Endothelial cell (in vitro differentiated cells): ENCODE measurements around the gene SAMD8. TPM values are rescaled to one million over a fixed set of nuclear protein-coding genes. Genes with fewer than 3 reads are reported as not detected.

ENCODE experiments used
- DNase-seq: peaks from one replicate; pipeline ENCODE4 v3.0.0; 2021; ENCODE audit warnings: low spot score
- H3K27ac Mint-ChIP-seq: one replicate; pipeline ENCODE4 v1.8.0; 2021; ENCODE audit warnings: mixed read lengths, inconsistent platforms; ENCODE audit not compliant: unreplicated experiment
- H3K27me3 Mint-ChIP-seq: one replicate; pipeline ENCODE4 v1.8.0; 2021; ENCODE audit warnings: mild to moderate bottlenecking, moderate library complexity, mixed read lengths, inconsistent platforms; ENCODE audit not compliant: unreplicated experiment
- H3K36me3 Mint-ChIP-seq: one replicate; pipeline ENCODE4 v1.8.0; 2021; ENCODE audit warnings: mild to moderate bottlenecking, low read depth, mixed read lengths, inconsistent platforms; ENCODE audit not compliant: unreplicated experiment
- H3K4me1 Mint-ChIP-seq: one replicate; pipeline ENCODE4 v1.8.0; 2021; ENCODE audit warnings: mild to moderate bottlenecking, mixed read lengths, inconsistent platforms; ENCODE audit not compliant: unreplicated experiment
- H3K4me3 Mint-ChIP-seq: one replicate; pipeline ENCODE4 v1.8.0; 2021; ENCODE audit warnings: mild to moderate bottlenecking, mixed read lengths, inconsistent platforms; ENCODE audit not compliant: unreplicated experiment
- H3K9me3 Mint-ChIP-seq: one replicate; pipeline ENCODE4 v1.8.0; 2021; ENCODE audit warnings: mixed read lengths, inconsistent platforms; ENCODE audit not compliant: unreplicated experiment
- CTCF ChIP-seq: fragments of 200-600 bp; sonication (generic); IDR thresholded peaks from one replicate; pipeline ENCODE4 v1.5.0; 2021; ENCODE audit warnings: antibody characterized with exemption; ENCODE audit not compliant: unreplicated experiment
- total RNA-seq: library from RNA; stranded (reverse); fragmentation: NEBNext Ultra II Directional; extraction: Animal tissue kit (Norgen Biotek cat#: 25700); gene quantifications from one replicate; pipeline ENCODE4 v1.2.1, GENCODE V29; 2021; ENCODE audit not compliant: unreplicated experiment

Gene SAMD8
- total RNA-seq, 1 donor from 2014 or later = 29.0 TPM

GRCh38 chr10:75121322-75121721, 9.9 kb downstream of the SAMD8 start:
- no peaks in the 10 kb centered on the region for H3K9me3 Mint-ChIP-seq
- DNase-seq = no peak
- H3K4me3 Mint-ChIP-seq = no peak overlapping the region
- H3K4me1 Mint-ChIP-seq = no peaks in the 10 kb centered on the region
- H3K36me3 Mint-ChIP-seq = no peaks in the 10 kb centered on the region
- no peaks in the 10 kb centered on the region for H3K27me3 Mint-ChIP-seq
- no peak overlapping the region for H3K27ac Mint-ChIP-seq
- TF ChIP-seq CTCF = no peak

- Mint-ChIP-seq H3K9me3 (no peaks in the 10 kb centered on the region), H3K36me3 (no peaks in the 10 kb centered on the region), H3K27me3 (no peaks in the 10 kb centered on the region), H3K27ac (no peak overlapping the region), H3K4me1 (no peaks in the 10 kb centered on the region), H3K4me3 (no peak overlapping the region)
- no peak for DNase-seq
- no peak for TF ChIP-seq CTCF
Measured at GRCh38 chr10:75122505-75122904, 11.0 kb downstream of the SAMD8 start.

GRCh38 chr10:75123088-75123682, 11.7 kb downstream of the SAMD8 start:
- H3K9me3 Mint-ChIP-seq = no peaks in the 10 kb centered on the region
- no peaks in the 10 kb centered on the region for H3K36me3 Mint-ChIP-seq
- H3K27me3 Mint-ChIP-seq = no peaks in the 10 kb centered on the region
- H3K27ac Mint-ChIP-seq = no peak overlapping the region
- DNase-seq = no peak
- H3K4me1 Mint-ChIP-seq = no peaks in the 10 kb centered on the region
- H3K4me3 Mint-ChIP-seq = no peak overlapping the region
- TF ChIP-seq CTCF = no peak

GRCh38 chr10:75126277-75126676, 14.8 kb downstream of the SAMD8 start:
- peak overlapping the region; percentile 53 for H3K27ac Mint-ChIP-seq

More at GRCh38 chr10:75126277-75126676, 14.8 kb downstream of the SAMD8 start:
- Mint-ChIP-seq H3K4me1 (peaks cover 5% of the 10 kb centered on the region), H3K4me3 (no peak overlapping the region), H3K36me3 (no peaks in the 10 kb centered on the region), H3K27me3 (no peaks in the 10 kb centered on the region), H3K9me3 (no peaks in the 10 kb centered on the region)
- TF ChIP-seq CTCF = no peak
- no peak for DNase-seq
